ENCODE results near the gene GRK3. TPM values are rescaled to one million over a fixed set of nuclear protein-coding genes. Genes with fewer than 3 reads are reported as not detected.

GRK3 gene
- total RNA-seq, 1 donor from 2014 or later = 66.7 TPM

DNA sequence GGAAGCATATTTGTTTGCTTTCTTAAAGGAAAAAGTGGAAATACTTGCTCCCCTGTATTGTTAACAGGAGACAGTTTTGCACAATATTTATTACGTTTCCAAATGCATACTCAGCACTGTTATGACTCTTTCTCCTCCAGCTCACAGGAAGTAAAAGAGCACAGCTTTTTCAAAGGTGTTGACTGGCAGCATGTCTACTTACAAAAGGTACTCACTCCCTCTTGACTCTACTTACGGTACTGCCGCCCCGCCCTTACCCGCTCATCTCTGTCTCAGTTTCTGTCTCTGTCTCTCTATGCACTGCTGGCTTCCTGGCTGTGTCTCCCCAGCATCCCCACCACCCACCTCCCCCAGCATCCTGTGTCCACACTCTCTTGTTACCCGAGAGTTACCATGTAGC is 145.3 kb downstream of the GRK3 start:
- DNase-seq (no peak), ATAC-seq (ENCODE audit: low read depth) (no peak)
- Mint-ChIP-seq H3K4me1 (peaks cover under 1% of the 10 kb centered on the region), H3K27me3 (no peaks in the 10 kb centered on the region), H3K4me3 (no peak overlapping the region), H3K36me3 (ENCODE audit: low read depth) (peaks cover 89% of the 10 kb centered on the region), H3K9me3 (no peaks in the 10 kb centered on the region), H3K27ac (no peak overlapping the region)
- intact Hi-C loops (cut with micrococcal nuclease) = no loop called here
- TF ChIP-seq, protein P1, sequence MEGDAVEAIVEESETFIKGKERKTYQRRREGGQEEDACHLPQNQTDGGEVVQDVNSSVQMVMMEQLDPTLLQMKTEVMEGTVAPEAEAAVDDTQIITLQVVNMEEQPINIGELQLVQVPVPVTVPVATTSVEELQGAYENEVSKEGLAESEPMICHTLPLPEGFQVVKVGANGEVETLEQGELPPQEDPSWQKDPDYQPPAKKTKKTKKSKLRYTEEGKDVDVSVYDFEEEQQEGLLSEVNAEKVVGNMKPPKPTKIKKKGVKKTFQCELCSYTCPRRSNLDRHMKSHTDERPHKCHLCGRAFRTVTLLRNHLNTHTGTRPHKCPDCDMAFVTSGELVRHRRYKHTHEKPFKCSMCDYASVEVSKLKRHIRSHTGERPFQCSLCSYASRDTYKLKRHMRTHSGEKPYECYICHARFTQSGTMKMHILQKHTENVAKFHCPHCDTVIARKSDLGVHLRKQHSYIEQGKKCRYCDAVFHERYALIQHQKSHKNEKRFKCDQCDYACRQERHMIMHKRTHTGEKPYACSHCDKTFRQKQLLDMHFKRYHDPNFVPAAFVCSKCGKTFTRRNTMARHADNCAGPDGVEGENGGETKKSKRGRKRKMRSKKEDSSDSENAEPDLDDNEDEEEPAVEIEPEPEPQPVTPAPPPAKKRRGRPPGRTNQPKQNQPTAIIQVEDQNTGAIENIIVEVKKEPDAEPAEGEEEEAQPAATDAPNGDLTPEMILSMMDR (IDR thresholded peaks at IDR 0.05) = no peak
- ChIA-PET POLR2A (no interaction called here), CTCF (no interaction called here)

DNA sequence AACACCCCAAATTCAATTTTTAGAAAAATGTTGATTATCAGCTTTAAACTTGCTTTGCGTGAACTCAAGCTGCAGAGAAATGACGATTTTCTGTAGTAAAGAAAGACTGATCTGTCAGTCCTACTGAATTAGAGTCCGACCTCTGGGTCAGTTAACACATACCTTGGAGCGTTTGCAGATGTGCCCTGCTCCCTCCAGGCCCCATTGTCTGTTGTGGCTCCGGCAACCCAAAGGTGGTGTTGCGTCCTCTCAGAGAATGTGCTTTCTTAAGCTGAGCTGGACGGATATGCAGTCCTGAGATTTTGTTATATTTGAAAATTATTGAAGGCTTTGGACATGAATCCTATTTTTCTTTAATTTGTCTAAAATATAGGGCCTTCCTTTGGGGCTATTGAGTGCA is 146.0 kb downstream of the GRK3 start:
- intact Hi-C loops (cut with micrococcal nuclease) = no loop called here

DNA sequence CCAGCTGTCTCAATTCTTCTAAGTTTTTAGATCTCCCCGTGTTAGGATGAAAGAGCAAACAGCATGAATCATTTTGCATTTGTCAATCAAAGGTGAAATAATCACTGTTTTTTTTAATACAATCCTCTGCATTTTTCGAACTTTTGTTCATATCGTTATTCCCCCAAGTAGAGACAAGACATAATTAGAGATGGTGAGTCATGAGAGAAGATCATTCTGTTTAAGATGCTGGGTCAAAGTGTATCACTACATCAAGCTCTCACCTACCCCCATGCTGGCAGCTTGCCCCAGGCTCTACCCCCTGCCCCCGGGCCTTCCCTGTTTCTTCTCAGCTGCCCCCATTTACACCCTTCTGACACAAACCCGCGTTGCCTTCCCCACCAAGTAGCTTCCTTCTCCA is 147.0 kb downstream of the GRK3 start:
- intact Hi-C loops (cut with micrococcal nuclease) = no loop called here
- no peaks in the 10 kb centered on the region for H3K27me3 Mint-ChIP-seq
- peaks cover 89% of the 10 kb centered on the region for H3K36me3 Mint-ChIP-seq (ENCODE audit: low read depth)
- ATAC-seq (ENCODE audit: low read depth) (no peak), DNase-seq (no peak)
- H3K4me3 Mint-ChIP-seq = no peak overlapping the region
- H3K9me3 Mint-ChIP-seq = no peaks in the 10 kb centered on the region
- no peak overlapping the region for H3K27ac Mint-ChIP-seq
- TF ChIP-seq, protein P1 (IDR thresholded peaks at IDR 0.05) = no peak
- ChIA-PET POLR2A (no interaction called here), CTCF (interaction anchor here (2.0 kb wide), 1 partner anchor 168 kb away, joined by 7 read pairs; no protein-coding TSS in a partner anchor)
- no peaks in the 10 kb centered on the region for H3K4me1 Mint-ChIP-seq

More for the DNA sequence above, 146.0 kb downstream of the GRK3 start:
- POLR2A ChIA-PET = no interaction called here
- no peak for ATAC-seq (ENCODE audit: low read depth)
- H3K9me3 Mint-ChIP-seq = no peaks in the 10 kb centered on the region
- peaks cover 88% of the 10 kb centered on the region for H3K36me3 Mint-ChIP-seq (ENCODE audit: low read depth)
- DNase-seq = no peak
- no peaks in the 10 kb centered on the region for H3K4me1 Mint-ChIP-seq
- TF ChIP-seq, protein P1 (IDR thresholded peaks at IDR 0.05) = no peak
- H3K4me3 Mint-ChIP-seq = no peak overlapping the region
- H3K27ac Mint-ChIP-seq = no peak overlapping the region
- CTCF ChIA-PET = no interaction called here
- no peaks in the 10 kb centered on the region for H3K27me3 Mint-ChIP-seq

DNA sequence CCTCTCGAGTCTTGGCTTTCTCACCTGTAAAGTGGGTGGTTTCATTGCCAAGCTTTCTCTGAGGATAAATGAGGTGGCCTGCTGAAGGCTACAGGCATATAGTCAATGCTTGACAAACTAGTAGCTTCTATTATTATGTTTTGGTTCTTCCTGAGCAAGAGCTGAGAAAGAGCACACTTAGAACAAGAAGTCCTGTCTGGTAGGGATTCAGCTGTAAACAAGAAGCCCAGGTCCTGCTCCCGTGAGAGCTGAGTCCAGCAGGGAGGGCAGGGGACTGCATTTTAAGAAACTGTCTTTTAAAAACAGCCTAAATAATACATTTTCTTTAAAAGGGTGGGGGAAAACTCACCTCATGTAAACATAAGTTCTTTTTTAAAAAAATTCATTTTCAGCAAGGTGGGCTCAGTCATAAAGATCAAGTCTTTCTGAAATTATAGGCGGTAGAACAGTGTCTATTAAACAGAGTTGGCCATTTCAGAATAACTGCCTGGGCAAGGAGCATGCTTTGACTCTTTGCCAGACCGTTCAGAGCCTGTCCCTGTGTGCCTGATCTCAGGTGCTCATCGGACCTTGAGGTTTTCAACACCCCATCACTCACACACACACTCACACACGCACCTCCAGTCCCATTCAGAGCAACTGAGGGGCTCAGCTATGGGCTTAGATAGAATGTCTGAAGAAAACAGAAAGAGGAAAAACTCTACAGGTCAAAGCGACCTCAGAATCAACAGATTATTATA is 148.4 kb downstream of the GRK3 start:
- ATAC-seq (ENCODE audit: low read depth) = no peak
- intact Hi-C loops (cut with micrococcal nuclease) = no loop called here
- no peaks in the 10 kb centered on the region for H3K27me3 Mint-ChIP-seq
- CTCF ChIA-PET = interaction anchor here (2.0 kb wide), 1 partner anchor 169 kb away, joined by 7 read pairs; no protein-coding TSS in a partner anchor
- H3K4me1 Mint-ChIP-seq = no peaks in the 10 kb centered on the region
- H3K27ac Mint-ChIP-seq = no peak overlapping the region
- peaks cover 84% of the 10 kb centered on the region for H3K36me3 Mint-ChIP-seq (ENCODE audit: low read depth)
- POLR2A ChIA-PET = no interaction called here
- H3K4me3 Mint-ChIP-seq = no peak overlapping the region
- no peak for DNase-seq
- no peaks in the 10 kb centered on the region for H3K9me3 Mint-ChIP-seq
- TF ChIP-seq, protein P1 (IDR thresholded peaks at IDR 0.05) = no peak

DNA sequence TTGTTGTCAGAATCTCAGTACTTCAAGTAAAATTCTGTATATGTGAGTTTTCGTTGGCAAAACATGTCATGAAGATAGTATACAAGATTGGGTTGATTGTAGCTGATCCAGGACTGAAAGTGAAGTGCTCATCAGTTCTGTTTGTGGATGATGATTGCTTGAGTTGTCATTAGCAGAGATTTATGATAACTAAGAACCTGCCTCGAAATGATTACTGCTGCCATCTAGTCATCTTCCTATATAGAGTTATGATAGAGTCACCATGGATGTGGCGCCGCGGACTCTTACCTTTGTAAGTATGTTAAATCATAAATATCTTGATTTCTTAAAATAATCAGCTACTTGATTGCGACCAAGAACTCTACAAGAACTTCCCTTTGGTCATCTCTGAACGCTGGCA is 149.6 kb downstream of the GRK3 start:
- no peak for DNase-seq
- TF ChIP-seq, protein P1 (IDR thresholded peaks at IDR 0.05) = no peak
- ChIA-PET POLR2A (no interaction called here), CTCF (no interaction called here)
- Mint-ChIP-seq H3K27me3 (no peaks in the 10 kb centered on the region), H3K9me3 (no peaks in the 10 kb centered on the region), H3K4me1 (no peaks in the 10 kb centered on the region), H3K27ac (no peak overlapping the region), H3K4me3 (no peak overlapping the region), H3K36me3 (ENCODE audit: low read depth) (peaks cover 87% of the 10 kb centered on the region)
- intact Hi-C loops (cut with micrococcal nuclease) = loop anchor here (1.0 kb wide), 1 partner anchor 11 kb away; no protein-coding TSS in a partner anchor
- no peak for ATAC-seq (ENCODE audit: low read depth)
